Liver (tissue), 9 donors: ENCODE data around the gene MAPK7. TPM values are rescaled to one million over a fixed set of nuclear protein-coding genes. Genes with fewer than 3 reads are reported as not detected.

ENCODE experiments used
- DNase-seq: peaks from one replicate; pipeline ENCODE4 v3.0.0-alpha.2; 2017; ENCODE audit warnings: low spot score
- H3K27ac ChIP-seq, 2 donors: one replicate each; pipeline ENCODE4 v1.7.0; 2013; ENCODE audit warnings: inconsistent platforms in 2 of 2, low read length in 2 of 2, control low read depth in 1 of 2, low read depth in 1 of 2, mild to moderate bottlenecking in 1 of 2
- H3K27me3 ChIP-seq, 4 donors: one replicate each; pipeline versions ENCODE4 v1.6.1 to v1.7.0; 2013; ENCODE audit warnings: low read length in 3 of 4, inconsistent platforms in 1 of 4, mild to moderate bottlenecking in 1 of 4, moderate library complexity in 1 of 4; ENCODE audit not compliant: control insufficient read depth in 4 of 4, insufficient read depth in 4 of 4
- H3K36me3 ChIP-seq, 4 donors: one replicate each; pipeline versions ENCODE4 v1.6.1 to v1.7.0; 2013; ENCODE audit warnings: low read length in 3 of 4, mild to moderate bottlenecking in 3 of 4, low read depth in 1 of 4, moderate library complexity in 1 of 4; ENCODE audit not compliant: control insufficient read depth in 4 of 4, insufficient read depth in 3 of 4
- H3K4me1 ChIP-seq, 4 donors: one replicate each; pipeline versions ENCODE4 v1.6.1 to v1.7.0; 2013; ENCODE audit warnings: low read length in 3 of 4, mild to moderate bottlenecking in 3 of 4, moderate library complexity in 1 of 4; ENCODE audit not compliant: control insufficient read depth in 4 of 4, insufficient read depth in 4 of 4
- H3K4me3 ChIP-seq, 3 donors: one replicate each; pipeline versions ENCODE4 v1.6.1 to v1.7.0; 2013; ENCODE audit warnings: low read length in 3 of 3, control low read depth in 1 of 3, low read depth in 1 of 3, mild to moderate bottlenecking in 1 of 3
- H3K9ac ChIP-seq, 2 donors: one replicate each; pipeline ENCODE4 v1.7.0; 2013; ENCODE audit warnings: low read length in 2 of 2, mild to moderate bottlenecking in 2 of 2, moderate library complexity in 2 of 2, control low read depth in 1 of 2, low read depth in 1 of 2
- H3K9me3 ChIP-seq, 4 donors: one replicate each; pipeline versions ENCODE4 v1.6.1 to v1.7.0; 2013; ENCODE audit warnings: low read length in 3 of 4; ENCODE audit not compliant: control insufficient read depth in 4 of 4
- ATF3 ChIP-seq: IDR thresholded peaks from 2 replicates; pipeline ENCODE4 v1.6.1; 2016; ENCODE audit warnings: antibody characterized with exemption
- EGR1 ChIP-seq, 2 donors: IDR thresholded peaks; 2 replicates each; pipeline ENCODE4 v1.6.1; 2016 to 2018; ENCODE audit warnings: antibody characterized with exemption in 2 of 2, low read depth in 2 of 2
- FOXA1 ChIP-seq: IDR thresholded peaks from 2 replicates; pipeline ENCODE4 v1.6.1; 2016; ENCODE audit warnings: antibody characterized with exemption
- FOXA2 ChIP-seq: IDR thresholded peaks from 2 replicates; pipeline ENCODE4 v1.6.1; 2016; ENCODE audit warnings: antibody characterized with exemption
- GABPA ChIP-seq, 2 donors: IDR thresholded peaks in 1 of 2; conservative IDR thresholded peaks in 1 of 2; 2 replicates each; pipeline ENCODE4 v1.6.1; 2016; ENCODE audit warnings: antibody characterized with exemption in 2 of 2, mild to moderate bottlenecking in 1 of 2, moderate library complexity in 1 of 2
- HNF4A ChIP-seq, 2 donors: conservative IDR thresholded peaks; 2 replicates each; pipeline ENCODE4 v1.6.1; 2016; ENCODE audit warnings: antibody characterized with exemption in 2 of 2, mild to moderate bottlenecking in 2 of 2
- HNF4G ChIP-seq: IDR thresholded peaks from 2 replicates; pipeline ENCODE4 v1.6.1; 2016; ENCODE audit warnings: antibody characterized with exemption
- JUND ChIP-seq, 2 donors: IDR thresholded peaks; 2 replicates each; pipeline ENCODE4 v1.6.1; 2016; ENCODE audit warnings: antibody characterized with exemption in 2 of 2
- MAX ChIP-seq: IDR thresholded peaks from 2 replicates; pipeline ENCODE4 v1.6.1; 2016; ENCODE audit warnings: antibody characterized with exemption
- NR2F2 ChIP-seq: IDR thresholded peaks from 2 replicates; pipeline ENCODE4 v1.6.1; 2016; ENCODE audit warnings: antibody characterized with exemption
- RAD21 ChIP-seq, 2 donors: IDR thresholded peaks; 2 replicates each; pipeline ENCODE4 v1.6.1; 2016; ENCODE audit warnings: antibody characterized with exemption in 2 of 2, mild to moderate bottlenecking in 2 of 2
- REST ChIP-seq: IDR thresholded peaks from 2 replicates; pipeline ENCODE4 v1.6.1; 2016; ENCODE audit warnings: antibody characterized with exemption, mild to moderate bottlenecking
- RXRA ChIP-seq, 2 donors: IDR thresholded peaks; 2 replicates each; pipeline ENCODE4 v1.6.1; 2017 to 2018; ENCODE audit warnings: antibody characterized with exemption in 2 of 2, mild to moderate bottlenecking in 1 of 2
- SP1 ChIP-seq: IDR thresholded peaks from 2 replicates; pipeline ENCODE4 v1.6.1; 2018; ENCODE audit warnings: antibody characterized with exemption, mild to moderate bottlenecking
- TAF1 ChIP-seq: conservative IDR thresholded peaks from 2 replicates; pipeline ENCODE4 v1.6.1; 2016; ENCODE audit warnings: antibody characterized with exemption, mild to moderate bottlenecking
- YY1 ChIP-seq: IDR thresholded peaks from 2 replicates; pipeline ENCODE4 v1.6.1; 2016; ENCODE audit warnings: antibody characterized with exemption, mild to moderate bottlenecking
- ZBTB33 ChIP-seq: IDR thresholded peaks from 2 replicates; pipeline ENCODE4 v1.6.1; 2016; ENCODE audit warnings: antibody characterized with exemption
- WGBS: extraction: QIAGEN DNeasy Blood & Tissue Kit; methylation state at CpG from one replicate; pipeline ENCODE4 v1.1.7; 2013; 5-methylcytosine and 5-hydroxymethylcytosine counted together
- polyA plus RNA-seq, 2 donors: library from polyadenylated mRNA; stranded (reverse) in 1 of 2; unstranded in 1 of 2; fragments of 200-250 nt in 1 of 2; fragments of >200 nt in 1 of 2; fragmentation: Nextera tagmentation in 1 of 2; extraction: Ambion mirVana in 1 of 2; gene quantifications; one replicate each; pipeline versions ENCODE4 v1.2.1 to v1.2.3, GENCODE V29; 2013 to 2015
- total RNA-seq, 2 donors: library from RNA; depleted of rRNA; stranded (reverse); fragments of >200 nt; gene quantifications; one replicate each; pipeline ENCODE4 v1.2.3, GENCODE V29; 2014
- donor health status: healthy.
- donor health status: healthy.
- donor health status: healthy.
- donor health status: healthy.
- donor health status: healthy.

MAPK7 gene
- total and polyA plus RNA-seq, 4 donors: 3.4 to 8.8 (median 5.2) TPM

- DNase-seq: no peak
- Histone ChIP-seq H3K27me3 (no peaks in the 10 kb centered on the region), H3K4me3 (no peak overlapping the region), H3K27ac (no peak overlapping the region), H3K9me3 (no peaks in the 10 kb centered on the region), H3K9ac (no peak overlapping the region), H3K4me1 (no peaks in the 10 kb centered on the region), H3K36me3 (no peaks in the 10 kb centered on the region)
- TF ChIP-seq YY1: no peak
- no peak for TF ChIP-seq REST
- TF ChIP-seq RXRA (IDR thresholded peaks at IDR 0.05): no peak
- no peak for TF ChIP-seq HNF4G
- no peak for TF ChIP-seq ZBTB33
- TF ChIP-seq GABPA (IDR thresholded peaks at IDR 0.05 in 1 of 2, conservative IDR thresholded peaks at IDR 0.05 in 1 of 2): no peak
- no peak for TF ChIP-seq JUND (IDR thresholded peaks at IDR 0.05)
- TF ChIP-seq RAD21 (IDR thresholded peaks at IDR 0.05): no peak
- TF ChIP-seq TAF1: no peak
- TF ChIP-seq FOXA2: no peak
- no peak for TF ChIP-seq NR2F2
- no peak for TF ChIP-seq EGR1 (IDR thresholded peaks at IDR 0.05; ENCODE audit: low read depth in 2 of 2)
- no peak for TF ChIP-seq SP1
- no peak for TF ChIP-seq HNF4A (conservative IDR thresholded peaks at IDR 0.05)
- TF ChIP-seq MAX: no peak
- no peak for TF ChIP-seq FOXA1
- TF ChIP-seq ATF3: no peak
- 95% methylated on average over 5 of the region's 5 CpGs for WGBS
Measured at GRCh38 chr17:19405114-19405513, 26.8 kb downstream of the MAPK7 start.

GRCh38 chr17:19407601-19408345, 29.5 kb downstream of the MAPK7 start:
- H3K4me3 ChIP-seq: no peak overlapping the region
- DNase-seq: no peak
- TF ChIP-seq FOXA1: no peak
- no peak for TF ChIP-seq NR2F2
- TF ChIP-seq REST: no peak
- no peak for TF ChIP-seq ATF3
- no peak for TF ChIP-seq MAX
- TF ChIP-seq HNF4G: no peak
- no peaks in the 10 kb centered on the region for H3K27me3 ChIP-seq
- H3K27ac ChIP-seq: no peak overlapping the region
- no peak overlapping the region for H3K9ac ChIP-seq
- WGBS: 98% methylated on average over 10 of the region's 10 CpGs
- no peaks in the 10 kb centered on the region for H3K9me3 ChIP-seq
- H3K36me3 ChIP-seq: no peaks in the 10 kb centered on the region
- H3K4me1 ChIP-seq: no peaks in the 10 kb centered on the region
